Neural crest cell (in vitro differentiated cells): ENCODE measurements around the gene ADPRS. TPM values are rescaled to one million over a fixed set of nuclear protein-coding genes. Genes with fewer than 3 reads are reported as not detected.

ENCODE experiments used
- DNase-seq: peaks from one replicate; pipeline ENCODE4 v3.0.0; 2021; ENCODE audit warnings: low read depth, mixed read lengths, low spot score
- H3K27ac Mint-ChIP-seq: one replicate; pipeline ENCODE4 v1.8.0; 2021; ENCODE audit warnings: mild to moderate bottlenecking, mixed read lengths; ENCODE audit not compliant: unreplicated experiment
- H3K27me3 Mint-ChIP-seq: 2 replicates; pipeline ENCODE4 v1.8.0; 2021; ENCODE audit warnings: low read depth, mild to moderate bottlenecking, mixed read lengths
- H3K36me3 Mint-ChIP-seq: 2 replicates; pipeline ENCODE4 v1.8.0; 2021; ENCODE audit warnings: low read depth, mild to moderate bottlenecking, mixed read lengths
- H3K4me1 Mint-ChIP-seq: 2 replicates; pipeline ENCODE4 v1.8.0; 2021; ENCODE audit warnings: mixed read lengths
- H3K4me3 Mint-ChIP-seq: one replicate; pipeline ENCODE4 v1.8.0; 2021; ENCODE audit warnings: mild to moderate bottlenecking, mixed read lengths
- H3K9me3 Mint-ChIP-seq: 2 replicates; pipeline ENCODE4 v1.8.0; 2021; ENCODE audit warnings: mixed read lengths
- CTCF ChIP-seq: fragments of 200-600 bp; sonication (generic); conservative IDR thresholded peaks from 2 replicates; pipeline ENCODE4 v1.5.0; 2021; ENCODE audit warnings: antibody characterized with exemption, mild to moderate bottlenecking
- total RNA-seq: library from RNA; stranded (reverse); gene quantifications from 2 replicates; pipeline ENCODE4 v1.2.1, GENCODE V29; 2021

Gene ADPRS
- total RNA-seq, 1 donor from 2014 or later: 33.8 TPM

GRCh38 chr1:36112823-36113222 lies 24.1 kb downstream of the ADPRS start:
- H3K36me3 Mint-ChIP-seq: no peaks in the 10 kb centered on the region
- H3K4me3 Mint-ChIP-seq: no peak overlapping the region
- H3K27ac Mint-ChIP-seq: no peak overlapping the region
- no peak for DNase-seq
- H3K27me3 Mint-ChIP-seq: no peaks in the 10 kb centered on the region
- H3K4me1 Mint-ChIP-seq: no peaks in the 10 kb centered on the region
- H3K9me3 Mint-ChIP-seq: no peaks in the 10 kb centered on the region
- TF ChIP-seq CTCF: no peak

- no peaks in the 10 kb centered on the region for H3K36me3 Mint-ChIP-seq
- H3K27ac Mint-ChIP-seq: no peak overlapping the region
- H3K27me3 Mint-ChIP-seq: no peaks in the 10 kb centered on the region
- no peaks in the 10 kb centered on the region for H3K9me3 Mint-ChIP-seq
- no peak overlapping the region for H3K4me3 Mint-ChIP-seq
- DNase-seq: no peak
- no peaks in the 10 kb centered on the region for H3K4me1 Mint-ChIP-seq
- no peak for TF ChIP-seq CTCF
Measured at GRCh38 chr1:36114371-36114770, 25.7 kb downstream of the ADPRS start.

GRCh38 chr1:36115200-36115669 lies 26.5 kb downstream of the ADPRS start:
- no peak overlapping the region for H3K4me3 Mint-ChIP-seq
- no peak overlapping the region for H3K27ac Mint-ChIP-seq
- peaks cover 4% of the 10 kb centered on the region for H3K27me3 Mint-ChIP-seq
- H3K4me1 Mint-ChIP-seq: peaks cover 4% of the 10 kb centered on the region
- H3K9me3 Mint-ChIP-seq: no peaks in the 10 kb centered on the region
- TF ChIP-seq CTCF: no peak
- H3K36me3 Mint-ChIP-seq: no peaks in the 10 kb centered on the region
- DNase-seq: no peak

- H3K27ac Mint-ChIP-seq: no peak overlapping the region
- TF ChIP-seq CTCF: no peak
- no peak overlapping the region for H3K4me3 Mint-ChIP-seq
- DNase-seq: no peak
- no peaks in the 10 kb centered on the region for H3K9me3 Mint-ChIP-seq
- H3K4me1 Mint-ChIP-seq: peaks cover 4% of the 10 kb centered on the region
- H3K27me3 Mint-ChIP-seq: peaks cover 4% of the 10 kb centered on the region
- no peaks in the 10 kb centered on the region for H3K36me3 Mint-ChIP-seq
Measured at GRCh38 chr1:36115931-36116330, 27.2 kb downstream of the ADPRS start.

GRCh38 chr1:36116901-36117300 lies 28.2 kb downstream of the ADPRS start:
- Mint-ChIP-seq H3K4me3 (no peak overlapping the region), H3K27ac (no peak overlapping the region), H3K36me3 (no peaks in the 10 kb centered on the region), H3K27me3 (peaks cover 10% of the 10 kb centered on the region), H3K4me1 (peaks cover 4% of the 10 kb centered on the region), H3K9me3 (no peaks in the 10 kb centered on the region)
- DNase-seq: no peak
- TF ChIP-seq CTCF: no peak
